Tibial artery (tissue), 4 donors: ENCODE results near the gene OPRM1.

Source experiments
- DNase-seq, 2 donors: peaks; one replicate each; pipeline ENCODE4 v3.0.0-alpha.2; 2019
- H3K27ac ChIP-seq, 2 donors: fragments of 200-600 bp; sonication (generic) in 1 of 2; 1 replicate in 1 of 2; 2 replicates in 1 of 2; pipeline ENCODE4 v1.5.1; 2018 to 2019; ENCODE audit warnings: mild to moderate bottlenecking in 1 of 2
- H3K27me3 ChIP-seq, 2 donors: fragments of 200-600 bp; sonication (generic) in 1 of 2; one replicate each; pipeline versions ENCODE4 v1.5.1 to v1.6.0; 2016 to 2019
- H3K36me3 ChIP-seq, 3 donors: fragments of 200-600 bp; sonication (generic) in 2 of 3; one replicate each; pipeline ENCODE4 v1.5.1; 2016 to 2019; ENCODE audit warnings: mild to moderate bottlenecking in 2 of 3
- H3K4me1 ChIP-seq, 4 donors: fragments of 200-600 bp; sonication (generic) in 2 of 4; 1 replicate in 3 of 4; 2 replicates in 1 of 4; pipeline ENCODE4 v1.5.1; 2016 to 2019
- H3K4me3 ChIP-seq, 2 donors: fragments of 200-600 bp; sonication (generic) in 1 of 2; 1 replicate in 1 of 2; 2 replicates in 1 of 2; pipeline ENCODE4 v1.5.1; 2018 to 2019; ENCODE audit warnings: mild to moderate bottlenecking in 2 of 2
- H3K9me3 ChIP-seq, 3 donors: fragments of 200-600 bp; sonication (generic) in 1 of 3; one replicate each; pipeline ENCODE4 v1.5.1; 2016 to 2019
- intact Hi-C: fragments of 100-400 bp; cut with DNase I; formaldehyde crosslinking; loops from one replicate; pipeline ENCODE4 v1.15.0; 2023; ENCODE audit warnings: low total_unique reads
- TF ChIP-seq, protein P1 (sequence below), 2 experiments: fragments of 200-600 bp in 1 of 2; fragments of 450-650 bp in 1 of 2; IDR thresholded peaks; one replicate each; pipeline ENCODE4 v1.5.1; 2017 to 2019; ENCODE audit warnings: antibody characterized with exemption in 2 of 2, mild to moderate bottlenecking in 1 of 2, moderate library complexity in 1 of 2

OPRM1 gene

GRCh38 chr6:154219250-154219649, 180.2 kb downstream of the OPRM1 start:
- no peaks in the 10 kb centered on the region for H3K4me1 ChIP-seq
- no peak overlapping the region for H3K27ac ChIP-seq
- H3K9me3 ChIP-seq: no peaks in the 10 kb centered on the region
- intact Hi-C loops: no loop called here
- no peak for DNase-seq
- no peaks in the 10 kb centered on the region for H3K27me3 ChIP-seq
- TF ChIP-seq, protein P1, sequence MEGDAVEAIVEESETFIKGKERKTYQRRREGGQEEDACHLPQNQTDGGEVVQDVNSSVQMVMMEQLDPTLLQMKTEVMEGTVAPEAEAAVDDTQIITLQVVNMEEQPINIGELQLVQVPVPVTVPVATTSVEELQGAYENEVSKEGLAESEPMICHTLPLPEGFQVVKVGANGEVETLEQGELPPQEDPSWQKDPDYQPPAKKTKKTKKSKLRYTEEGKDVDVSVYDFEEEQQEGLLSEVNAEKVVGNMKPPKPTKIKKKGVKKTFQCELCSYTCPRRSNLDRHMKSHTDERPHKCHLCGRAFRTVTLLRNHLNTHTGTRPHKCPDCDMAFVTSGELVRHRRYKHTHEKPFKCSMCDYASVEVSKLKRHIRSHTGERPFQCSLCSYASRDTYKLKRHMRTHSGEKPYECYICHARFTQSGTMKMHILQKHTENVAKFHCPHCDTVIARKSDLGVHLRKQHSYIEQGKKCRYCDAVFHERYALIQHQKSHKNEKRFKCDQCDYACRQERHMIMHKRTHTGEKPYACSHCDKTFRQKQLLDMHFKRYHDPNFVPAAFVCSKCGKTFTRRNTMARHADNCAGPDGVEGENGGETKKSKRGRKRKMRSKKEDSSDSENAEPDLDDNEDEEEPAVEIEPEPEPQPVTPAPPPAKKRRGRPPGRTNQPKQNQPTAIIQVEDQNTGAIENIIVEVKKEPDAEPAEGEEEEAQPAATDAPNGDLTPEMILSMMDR (IDR thresholded peaks at IDR 0.05): no peak
- H3K4me3 ChIP-seq: no peak overlapping the region
- H3K36me3 ChIP-seq: no peaks in the 10 kb centered on the region

- Histone ChIP-seq H3K4me3 (no peak overlapping the region), H3K27ac (no peak overlapping the region), H3K4me1 (no peaks in the 10 kb centered on the region), H3K27me3 (no peaks in the 10 kb centered on the region), H3K9me3 (no peaks in the 10 kb centered on the region), H3K36me3 (no peaks in the 10 kb centered on the region)
- DNase-seq: no peak
- intact Hi-C loops: no loop called here
- TF ChIP-seq, protein P1 (IDR thresholded peaks at IDR 0.05): no peak
Observed at GRCh38 chr6:154222716-154223115, 183.7 kb downstream of the OPRM1 start.

DNA sequence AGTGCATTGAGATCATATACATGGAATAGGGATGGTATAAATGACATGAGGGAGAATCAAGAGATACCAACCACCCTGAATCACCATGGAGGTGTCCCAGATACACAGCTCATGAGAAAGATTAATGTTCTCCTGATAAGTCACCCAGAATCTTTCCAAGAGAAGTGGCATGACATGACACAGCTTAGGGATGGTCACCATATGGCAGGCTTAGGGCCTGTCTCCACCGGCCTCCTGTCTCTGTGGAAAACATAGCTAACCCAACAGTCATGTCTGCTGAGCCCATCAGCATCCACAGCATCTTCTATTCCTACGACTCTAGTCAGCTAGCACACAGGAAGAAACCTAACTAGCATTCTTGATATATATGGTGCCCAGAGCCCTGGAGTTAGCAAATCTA, 184.3 kb downstream of the OPRM1 start:
- no peaks in the 10 kb centered on the region for H3K4me1 ChIP-seq
- no peak for DNase-seq
- TF ChIP-seq, protein P1 (IDR thresholded peaks at IDR 0.05): no peak
- H3K27ac ChIP-seq: no peak overlapping the region
- H3K36me3 ChIP-seq: no peaks in the 10 kb centered on the region
- no peaks in the 10 kb centered on the region for H3K27me3 ChIP-seq
- H3K4me3 ChIP-seq: no peak overlapping the region
- intact Hi-C loops: no loop called here
- no peaks in the 10 kb centered on the region for H3K9me3 ChIP-seq

DNA sequence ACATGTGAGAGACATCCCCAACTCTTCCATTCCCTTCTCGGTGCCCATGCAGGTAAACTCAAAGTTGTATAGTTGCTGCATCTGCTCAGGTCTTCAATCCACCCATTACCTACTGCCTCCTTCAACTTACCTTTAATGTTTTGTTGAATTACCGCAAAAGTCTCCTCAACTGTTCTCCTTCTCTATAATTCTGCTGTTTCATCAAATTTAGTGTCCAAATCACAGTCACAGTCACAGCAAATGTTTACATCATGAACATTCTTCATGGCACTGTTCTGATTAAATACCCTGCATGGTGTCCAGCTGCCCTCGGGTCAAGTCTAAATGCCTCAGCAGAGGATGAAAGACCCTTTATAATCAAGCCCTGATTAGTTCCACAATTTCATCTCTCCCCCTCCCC, 187.4 kb downstream of the OPRM1 start:
- intact Hi-C loops: no loop called here
- H3K27ac ChIP-seq: no peak overlapping the region

GRCh38 chr6:154227862-154228520, 189.0 kb downstream of the OPRM1 start:
- no peak for DNase-seq
- Histone ChIP-seq H3K27me3 (no peaks in the 10 kb centered on the region), H3K27ac (no peak overlapping the region), H3K4me1 (no peaks in the 10 kb centered on the region), H3K4me3 (no peak overlapping the region), H3K36me3 (no peaks in the 10 kb centered on the region), H3K9me3 (no peaks in the 10 kb centered on the region)
- TF ChIP-seq, protein P1 (IDR thresholded peaks at IDR 0.05): no peak
- intact Hi-C loops: no loop called here

More for the DNA sequence above, 187.4 kb downstream of the OPRM1 start:
- no peak for DNase-seq
- Histone ChIP-seq H3K27me3 (no peaks in the 10 kb centered on the region), H3K4me3 (no peak overlapping the region), H3K36me3 (no peaks in the 10 kb centered on the region), H3K4me1 (no peaks in the 10 kb centered on the region), H3K9me3 (no peaks in the 10 kb centered on the region)
- TF ChIP-seq, protein P1 (IDR thresholded peaks at IDR 0.05): no peak

DNA sequence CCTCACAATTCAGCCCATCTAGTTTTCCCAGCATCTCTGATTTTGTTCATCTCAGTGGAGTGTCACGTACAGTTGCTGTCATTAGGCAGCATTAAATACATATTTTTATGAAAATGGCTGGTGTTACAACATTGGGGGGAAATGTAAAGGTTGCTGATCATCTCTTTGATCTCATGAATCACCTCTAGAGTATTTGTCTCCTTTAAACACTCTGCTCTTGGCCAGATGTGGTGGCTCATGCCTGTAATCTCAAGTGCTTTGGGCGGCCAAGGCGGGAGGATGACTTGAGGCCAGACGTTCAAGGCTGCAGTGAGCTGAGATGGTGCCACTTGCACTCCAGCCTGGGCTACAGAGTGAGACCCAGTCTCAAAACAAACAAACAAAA, 189.5 kb downstream of the OPRM1 start:
- Histone ChIP-seq H3K9me3 (no peaks in the 10 kb centered on the region), H3K27ac (no peak overlapping the region), H3K4me3 (no peak overlapping the region), H3K4me1 (no peaks in the 10 kb centered on the region), H3K27me3 (no peaks in the 10 kb centered on the region), H3K36me3 (no peaks in the 10 kb centered on the region)
- DNase-seq: no peak
- TF ChIP-seq, protein P1 (IDR thresholded peaks at IDR 0.05): no peak
- intact Hi-C loops: no loop called here
